HL-60 (cell line): ENCODE measurements around the gene CLSTN2.

Experiments
- DNase-seq, 2 experiments: peaks; one replicate each; pipeline ENCODE4 v3.0.0-alpha.2; 2010 to 2020; ENCODE audit warnings: low read depth in 1 of 2, low spot score in 1 of 2
- H3K27ac ChIP-seq: fragments of 250-450 bp; sonication (Bioruptor Pico); replicated peaks from 2 replicates; pipeline ENCODE4 v1.5.1; 2020; ENCODE audit warnings: mild to moderate bottlenecking, moderate library complexity
- H3K27me3 ChIP-seq: fragments of 250-450 bp; sonication (Bioruptor Pico); 2 replicates; pipeline ENCODE4 v1.5.1; 2021; ENCODE audit warnings: mild to moderate bottlenecking, moderate library complexity; ENCODE audit not compliant: insufficient read depth, poor library complexity, severe bottlenecking
- H3K4me3 ChIP-seq: replicated peaks from 2 replicates; pipeline ENCODE4 v1.5.1; 2011; ENCODE audit warnings: mild to moderate bottlenecking, control low read depth, low read length; ENCODE audit not compliant: insufficient read depth
- GABPA ChIP-seq: IDR thresholded peaks from 2 replicates; pipeline ENCODE4 v1.6.1; 2012; ENCODE audit warnings: low read depth
- POLR2AphosphoS5 ChIP-seq: IDR thresholded peaks from 2 replicates; pipeline ENCODE4 v1.6.1; 2012; ENCODE audit warnings: low read depth
- SPI1 ChIP-seq: IDR thresholded peaks from 2 replicates; pipeline ENCODE4 v1.6.1; 2012; ENCODE audit warnings: low read depth, mild to moderate bottlenecking, borderline replicate concordance
- TF ChIP-seq, protein P1 (sequence below): IDR thresholded peaks from one replicate; pipeline ENCODE4 v1.5.1; 2011; ENCODE audit warnings: low read length, control low read depth, inconsistent platforms; ENCODE audit not compliant: insufficient read depth
- TF ChIP-seq, protein P2 (sequence below): IDR thresholded peaks from 2 replicates; pipeline ENCODE4 v1.6.1; 2012; ENCODE audit warnings: low read depth; ENCODE audit not compliant: insufficient replicate concordance

CLSTN2 gene

DNA sequence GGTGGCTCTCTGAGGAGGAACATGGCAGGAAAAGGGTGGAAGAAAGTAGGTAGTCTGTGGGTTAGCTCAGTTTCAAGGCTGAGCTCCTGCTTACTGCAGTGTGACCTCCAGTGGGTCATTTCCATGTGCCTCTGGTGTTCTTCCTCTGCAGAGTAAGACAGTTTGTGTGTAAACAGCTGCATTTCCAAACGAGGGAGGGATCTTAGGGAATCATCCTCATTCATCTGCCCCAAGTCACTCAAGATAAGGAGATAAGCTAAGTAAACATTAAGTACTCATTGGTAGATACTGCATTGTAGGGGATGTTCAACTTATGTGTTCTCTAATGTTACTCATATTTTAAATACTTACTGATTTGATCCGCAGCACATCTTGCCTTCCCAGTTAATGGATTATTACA lies 83.6 kb downstream of the CLSTN2 start:
- Histone ChIP-seq H3K27me3 (peaks cover 4% of the 10 kb centered on the region), H3K27ac (no peak overlapping the region), H3K4me3 (no peak overlapping the region)
- DNase-seq: no peak
- TF ChIP-seq, protein P1, sequence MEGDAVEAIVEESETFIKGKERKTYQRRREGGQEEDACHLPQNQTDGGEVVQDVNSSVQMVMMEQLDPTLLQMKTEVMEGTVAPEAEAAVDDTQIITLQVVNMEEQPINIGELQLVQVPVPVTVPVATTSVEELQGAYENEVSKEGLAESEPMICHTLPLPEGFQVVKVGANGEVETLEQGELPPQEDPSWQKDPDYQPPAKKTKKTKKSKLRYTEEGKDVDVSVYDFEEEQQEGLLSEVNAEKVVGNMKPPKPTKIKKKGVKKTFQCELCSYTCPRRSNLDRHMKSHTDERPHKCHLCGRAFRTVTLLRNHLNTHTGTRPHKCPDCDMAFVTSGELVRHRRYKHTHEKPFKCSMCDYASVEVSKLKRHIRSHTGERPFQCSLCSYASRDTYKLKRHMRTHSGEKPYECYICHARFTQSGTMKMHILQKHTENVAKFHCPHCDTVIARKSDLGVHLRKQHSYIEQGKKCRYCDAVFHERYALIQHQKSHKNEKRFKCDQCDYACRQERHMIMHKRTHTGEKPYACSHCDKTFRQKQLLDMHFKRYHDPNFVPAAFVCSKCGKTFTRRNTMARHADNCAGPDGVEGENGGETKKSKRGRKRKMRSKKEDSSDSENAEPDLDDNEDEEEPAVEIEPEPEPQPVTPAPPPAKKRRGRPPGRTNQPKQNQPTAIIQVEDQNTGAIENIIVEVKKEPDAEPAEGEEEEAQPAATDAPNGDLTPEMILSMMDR: no peak
- TF ChIP-seq SPI1 (no peak), GABPA (no peak), POLR2AphosphoS5 (no peak)
- TF ChIP-seq, protein P2, sequence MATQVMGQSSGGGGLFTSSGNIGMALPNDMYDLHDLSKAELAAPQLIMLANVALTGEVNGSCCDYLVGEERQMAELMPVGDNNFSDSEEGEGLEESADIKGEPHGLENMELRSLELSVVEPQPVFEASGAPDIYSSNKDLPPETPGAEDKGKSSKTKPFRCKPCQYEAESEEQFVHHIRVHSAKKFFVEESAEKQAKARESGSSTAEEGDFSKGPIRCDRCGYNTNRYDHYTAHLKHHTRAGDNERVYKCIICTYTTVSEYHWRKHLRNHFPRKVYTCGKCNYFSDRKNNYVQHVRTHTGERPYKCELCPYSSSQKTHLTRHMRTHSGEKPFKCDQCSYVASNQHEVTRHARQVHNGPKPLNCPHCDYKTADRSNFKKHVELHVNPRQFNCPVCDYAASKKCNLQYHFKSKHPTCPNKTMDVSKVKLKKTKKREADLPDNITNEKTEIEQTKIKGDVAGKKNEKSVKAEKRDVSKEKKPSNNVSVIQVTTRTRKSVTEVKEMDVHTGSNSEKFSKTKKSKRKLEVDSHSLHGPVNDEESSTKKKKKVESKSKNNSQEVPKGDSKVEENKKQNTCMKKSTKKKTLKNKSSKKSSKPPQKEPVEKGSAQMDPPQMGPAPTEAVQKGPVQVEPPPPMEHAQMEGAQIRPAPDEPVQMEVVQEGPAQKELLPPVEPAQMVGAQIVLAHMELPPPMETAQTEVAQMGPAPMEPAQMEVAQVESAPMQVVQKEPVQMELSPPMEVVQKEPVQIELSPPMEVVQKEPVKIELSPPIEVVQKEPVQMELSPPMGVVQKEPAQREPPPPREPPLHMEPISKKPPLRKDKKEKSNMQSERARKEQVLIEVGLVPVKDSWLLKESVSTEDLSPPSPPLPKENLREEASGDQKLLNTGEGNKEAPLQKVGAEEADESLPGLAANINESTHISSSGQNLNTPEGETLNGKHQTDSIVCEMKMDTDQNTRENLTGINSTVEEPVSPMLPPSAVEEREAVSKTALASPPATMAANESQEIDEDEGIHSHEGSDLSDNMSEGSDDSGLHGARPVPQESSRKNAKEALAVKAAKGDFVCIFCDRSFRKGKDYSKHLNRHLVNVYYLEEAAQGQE: no peak

DNA sequence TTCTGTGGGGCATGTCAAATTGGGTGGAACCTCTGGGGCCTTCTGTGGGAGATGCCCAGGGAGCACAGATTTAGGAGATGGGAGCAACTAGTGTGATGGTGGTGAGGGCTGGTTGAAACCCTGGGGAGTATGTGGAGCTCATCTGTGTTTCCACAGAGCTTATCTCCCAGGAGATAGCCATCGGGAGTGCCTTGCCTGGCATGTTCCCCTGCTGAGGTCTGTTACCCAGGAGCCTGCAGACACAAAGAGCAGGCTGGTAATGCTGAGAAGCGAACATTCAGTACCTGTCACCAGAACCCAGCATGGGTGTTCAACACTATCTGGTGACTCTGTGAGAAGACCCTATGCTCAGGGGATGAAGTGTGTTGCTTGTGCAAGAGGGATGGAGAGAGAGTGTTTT lies 85.0 kb downstream of the CLSTN2 start:
- no peak for DNase-seq
- TF ChIP-seq POLR2AphosphoS5 (no peak), SPI1 (no peak), GABPA (no peak)
- TF ChIP-seq, protein P2: no peak
- TF ChIP-seq, protein P1: no peak
- Histone ChIP-seq H3K4me3 (no peak overlapping the region), H3K27me3 (peaks cover 3% of the 10 kb centered on the region), H3K27ac (no peak overlapping the region)

DNA sequence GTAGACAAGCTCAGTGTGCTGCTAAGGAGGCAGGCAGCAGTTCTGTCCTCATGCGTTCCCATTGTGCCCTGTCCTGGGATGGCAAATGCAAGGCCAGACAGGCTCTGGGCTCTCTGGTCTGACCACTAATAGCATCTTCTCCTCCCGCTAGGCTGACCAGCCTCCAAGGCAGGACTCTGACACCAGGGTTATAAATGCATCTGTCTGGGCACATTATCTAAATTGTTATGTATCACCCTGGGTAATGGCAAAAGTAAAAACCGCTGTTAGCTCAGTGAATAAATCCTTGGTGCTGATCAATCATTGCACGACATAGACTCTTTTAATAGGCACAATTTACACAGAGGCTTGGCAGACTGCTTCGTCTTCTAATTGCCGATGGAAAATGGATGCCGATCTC lies 85.6 kb downstream of the CLSTN2 start:
- Histone ChIP-seq H3K4me3 (no peak overlapping the region), H3K27ac (no peak overlapping the region), H3K27me3 (peaks cover 2% of the 10 kb centered on the region)
- no peak for DNase-seq
- TF ChIP-seq SPI1: no peak
- TF ChIP-seq, protein P1: no peak
- TF ChIP-seq, protein P2: no peak
- TF ChIP-seq GABPA: no peak
- TF ChIP-seq POLR2AphosphoS5: no peak
